T-cell (primary cell): ENCODE measurements around the gene ZIC2. TPM values are rescaled to one million over a fixed set of nuclear protein-coding genes. Genes with fewer than 3 reads are reported as not detected.

Source experiments
- ATAC-seq, 4 experiments: fragments of 200-7000 bp in 3 of 4; fragments of 150-1000 bp in 1 of 4; cut with Tn5 transposase; replicated peaks in 1 of 4; 1 replicate in 3 of 4; 2 replicates in 1 of 4; pipeline ENCODE4 v1.10.0; 2021; ENCODE audit warnings: moderate library complexity in 3 of 4, mild to moderate bottlenecking in 2 of 4, moderate number of reproducible peaks in 1 of 4
- CTCF ChIA-PET, 2 donors: fragments of 300-600 bp; sonication (Branson Sonifier 250); formaldehyde crosslinking; loops; one replicate each; lab custom pipeline; 2022; ENCODE audit warnings: antibody characterized with exemption in 2 of 2; lab: Charles Lee
- POLR2A ChIA-PET, 2 donors: fragments of 300-600 bp; sonication (Branson Sonifier 250); formaldehyde crosslinking; loops; one replicate each; lab custom pipeline; 2022; ENCODE audit warnings: antibody characterized with exemption in 2 of 2; lab: Charles Lee
- DNase-seq, 35 experiments: peaks; one replicate each; pipeline versions ENCODE4 v3.0.0 to v3.0.0-alpha.2; 2013 to 2023
- H3K27ac ChIP-seq: one replicate; pipeline ENCODE4 v1.5.1; 2013; ENCODE audit warnings: low read length
- H3K27me3 ChIP-seq, 2 experiments: replicated peaks in 1 of 2; 1 replicate in 1 of 2; 2 replicates in 1 of 2; pipeline versions ENCODE4 v1.6.1 to v1.7.0; 2013; ENCODE audit warnings: low read length in 1 of 2, mixed read lengths in 1 of 2; ENCODE audit not compliant: control insufficient read depth in 2 of 2, insufficient read depth in 2 of 2; ENCODE audit errors: extremely low read depth in 1 of 2
- H3K36me3 ChIP-seq, 2 donors: 1 replicate in 1 of 2; 2 replicates in 1 of 2; pipeline versions ENCODE4 v1.6.1 to v1.7.0; 2013; ENCODE audit warnings: low read length in 1 of 2; ENCODE audit not compliant: control insufficient read depth in 2 of 2, insufficient read depth in 1 of 2; ENCODE audit errors: extremely low read depth in 1 of 2
- H3K4me1 ChIP-seq, 2 experiments: 1 replicate in 1 of 2; 2 replicates in 1 of 2; pipeline versions ENCODE4 v1.6.1 to v1.7.0; 2013; ENCODE audit warnings: low read length in 2 of 2, mixed read lengths in 1 of 2; ENCODE audit not compliant: insufficient read depth in 2 of 2, control insufficient read depth in 1 of 2; ENCODE audit errors: extremely low read depth in 1 of 2
- H3K4me3 ChIP-seq, 2 donors: 1 replicate in 1 of 2; 2 replicates in 1 of 2; pipeline versions ENCODE4 v1.5.1 to v1.7.0; 2013; ENCODE audit warnings: mild to moderate bottlenecking in 2 of 2, low read length in 1 of 2, moderate library complexity in 1 of 2; ENCODE audit not compliant: control insufficient read depth in 1 of 2; ENCODE audit errors: extremely low read depth in 1 of 2
- H3K9me3 ChIP-seq: 2 replicates; pipeline ENCODE4 v1.7.0; 2013
- H3K27ac Mint-ChIP-seq, 2 donors: one replicate each; pipeline ENCODE4 v1.8.0; 2020 to 2021; ENCODE audit warnings: mild to moderate bottlenecking in 2 of 2, mixed read lengths in 2 of 2
- H3K27me3 Mint-ChIP-seq, 2 donors: one replicate each; pipeline ENCODE4 v1.8.0; 2021 to 2022; ENCODE audit warnings: mixed read lengths in 2 of 2
- H3K36me3 Mint-ChIP-seq: one replicate; pipeline ENCODE4 v1.8.0; 2021; ENCODE audit warnings: mixed read lengths
- H3K4me1 Mint-ChIP-seq, 3 donors: one replicate each; pipeline ENCODE4 v1.8.0; 2020 to 2022; ENCODE audit warnings: mixed read lengths in 3 of 3, mild to moderate bottlenecking in 1 of 3
- H3K4me3 Mint-ChIP-seq, 3 donors: one replicate each; pipeline ENCODE4 v1.8.0; 2020 to 2022; ENCODE audit warnings: mild to moderate bottlenecking in 3 of 3, mixed read lengths in 3 of 3, moderate library complexity in 3 of 3
- H3K9me3 Mint-ChIP-seq, 3 donors: one replicate each; pipeline ENCODE4 v1.8.0; 2020 to 2022; ENCODE audit warnings: mixed read lengths in 3 of 3
- WGBS: methylation state at CpG from one replicate; pipeline ENCODE4 v1.1.5; 2013; ENCODE audit warnings: missing lambda C conversion rate; ENCODE audit not compliant: insufficient coverage; 5-methylcytosine and 5-hydroxymethylcytosine counted together
- total RNA-seq, 35 experiments: library from RNA in 6 of 35; stranded (reverse) in 6 of 35; fragments of 120-200 nt in 1 of 35; gene quantifications; one replicate each; pipeline versions ENCODE4 v1.2.1 to v1.2.4 and lab custom pipeline; 2013 to 2026

The ZIC2 gene
- total RNA-seq, 5 donors from 2014 or later (not counting 1 experiment from before 2014, with no cell fraction given): 0.10 to 0.88 (median 0.85) TPM; not detected in 2

GRCh38 chr13:100035936-100036335 is 54.4 kb downstream of the ZIC2 start:
- Histone ChIP-seq H3K36me3 (no peaks in the 10 kb centered on the region), H3K9me3 (no peaks in the 10 kb centered on the region), H3K27ac (no peak overlapping the region), H3K27me3 (peaks cover 0 to 2% of the 10 kb centered on the region in 2 experiments), H3K4me1 (no peaks in the 10 kb centered on the region), H3K4me3 (no peak overlapping the region)
- H3K27ac Mint-ChIP-seq: no peak overlapping the region
- no peak overlapping the region for H3K4me3 Mint-ChIP-seq
- H3K9me3 Mint-ChIP-seq: no peaks in the 10 kb centered on the region
- H3K36me3 Mint-ChIP-seq: no peaks in the 10 kb centered on the region
- DNase-seq: no peak
- CTCF ChIA-PET: no interaction called here
- ATAC-seq: no peak
- peaks cover 10 to 13% of the 10 kb centered on the region in 2 donors for H3K27me3 Mint-ChIP-seq
- no peaks in the 10 kb centered on the region for H3K4me1 Mint-ChIP-seq
- POLR2A ChIA-PET: no interaction called here
- whole genome bisulfite sequencing: no CpG with 5 or more reads among the region's 1 CpG

Other genes with a start within 250 kb of the ZIC2 start
- gene ZIC5, start 10.0 kb upstream of the ZIC2 start, total RNA-seq: under 1 TPM in 3 of 5 donors, not detected in 2; 0.07 to 0.09 (median 0.09) TPM
- gene PCCA, start 107.3 kb downstream of the ZIC2 start, total RNA-seq: 10 to 100 TPM in 3 of 5 donors, 1 to 10 TPM in 2; 7.6 to 16.8 (median 10.2) TPM